Endometrium (tissue), 2 donors: ENCODE results near the gene IFT52.
"Not testable (repeated sequence)": the region's sequence is repeated elsewhere in the genome, so short reads cannot be mapped to it uniquely, and the experiment has no call there.

ENCODE experiments used
- FAIRE-seq: peaks from 2 replicates; lab custom pipeline; 2012; peaks lifted over from hg19 to GRCh38; lab: Jason Lieb, UNC
- donor health status: control.
- donor health status: control.

Gene IFT52

GRCh38 chr20:43651650-43652184 lies 61.0 kb downstream of the IFT52 start:
- FAIRE-seq, result not testable (repeated sequence)

- no peak for FAIRE-seq
Measured at GRCh38 chr20:43653966-43654365, 63.2 kb downstream of the IFT52 start.

- FAIRE-seq, result not testable (repeated sequence)
Measured at GRCh38 chr20:43655176-43655575, 64.4 kb downstream of the IFT52 start.

- no peak for FAIRE-seq
Measured at GRCh38 chr20:43655937-43656336, 65.2 kb downstream of the IFT52 start.

GRCh38 chr20:43658069-43658722 lies 67.5 kb downstream of the IFT52 start:
- no peak for FAIRE-seq

GRCh38 chr20:43658723-43659419 lies 68.1 kb downstream of the IFT52 start:
- FAIRE-seq, result no peak

- no peak for FAIRE-seq
Measured at GRCh38 chr20:43662943-43663655, 72.4 kb downstream of the IFT52 start.

- no peak for FAIRE-seq
Measured at GRCh38 chr20:43665466-43666176, 74.9 kb downstream of the IFT52 start.

- no peak for FAIRE-seq
Measured at GRCh38 chr20:43666376-43667328, 75.9 kb downstream of the IFT52 start, which contains the start of gene MYBL2. Gene MYBL2 (plus strand): TSS chr20:43667114. CDS start chr20:43667284, 170 bp downstream.

- no peak for FAIRE-seq
Measured at GRCh38 chr20:43667341-43668132, 76.8 kb downstream of the IFT52 start.

- no peak for FAIRE-seq
Measured at GRCh38 chr20:43669332-43669731, 78.6 kb downstream of the IFT52 start.

GRCh38 chr20:43670423-43670822 lies 79.7 kb downstream of the IFT52 start:
- no peak for FAIRE-seq

GRCh38 chr20:43676368-43676767 lies 85.6 kb downstream of the IFT52 start:
- FAIRE-seq, result no peak

GRCh38 chr20:43680981-43681380 lies 90.2 kb downstream of the IFT52 start:
- FAIRE-seq, result no peak

- no peak for FAIRE-seq
Measured at GRCh38 chr20:43681468-43681942, 90.8 kb downstream of the IFT52 start.

- no peak for FAIRE-seq
Measured at GRCh38 chr20:43681991-43682410, 91.3 kb downstream of the IFT52 start.

- no peak for FAIRE-seq
Measured at GRCh38 chr20:43682446-43682845, 91.7 kb downstream of the IFT52 start.

- FAIRE-seq, result no peak
Measured at GRCh38 chr20:43686820-43687219, 96.1 kb downstream of the IFT52 start.

- no peak for FAIRE-seq
Measured at GRCh38 chr20:43689165-43689564, 98.4 kb downstream of the IFT52 start.
